Ascending aorta (tissue), 2 donors: ENCODE measurements around the gene ANKH. TPM values are rescaled to one million over a fixed set of nuclear protein-coding genes. Genes with fewer than 3 reads are reported as not detected.
"Not testable (repeated sequence)": the region's sequence is repeated elsewhere in the genome, so short reads cannot be mapped to it uniquely, and the experiment has no call there.

ENCODE experiments used
- DNase-seq, 2 donors: peaks; one replicate each; pipeline ENCODE4 v3.0.0-alpha.2; 2019; ENCODE audit warnings: low spot score in 2 of 2
- H3K27ac ChIP-seq, 2 donors: fragments of 200-600 bp; sonication (generic); one replicate each; pipeline ENCODE4 v1.5.1; 2016 to 2017; ENCODE audit warnings: mild to moderate bottlenecking in 1 of 2
- H3K27me3 ChIP-seq: fragments of 200-600 bp; sonication (generic); one replicate; pipeline ENCODE4 v1.5.1; 2017
- H3K36me3 ChIP-seq, 2 donors: fragments of 200-600 bp; sonication (generic); one replicate each; pipeline ENCODE4 v1.5.1; 2016
- H3K4me1 ChIP-seq, 2 donors: fragments of 200-600 bp; sonication (generic); one replicate each; pipeline ENCODE4 v1.5.1; 2016 to 2017; ENCODE audit warnings: mild to moderate bottlenecking in 1 of 2
- H3K4me3 ChIP-seq, 2 donors: fragments of 200-600 bp; sonication (generic); one replicate each; pipeline ENCODE4 v1.5.1; 2016 to 2017; ENCODE audit warnings: mild to moderate bottlenecking in 1 of 2
- H3K9me3 ChIP-seq, 2 donors: fragments of 200-600 bp; sonication (generic); one replicate each; pipeline ENCODE4 v1.5.1; 2016
- CTCF ChIP-seq, 3 experiments: fragments of 200-600 bp in 2 of 3; fragments of 450-650 bp in 1 of 3; sonication (generic) in 2 of 3; IDR thresholded peaks; one replicate each; pipeline ENCODE4 v1.5.1; 2016 to 2019; ENCODE audit warnings: antibody characterized with exemption in 3 of 3, mild to moderate bottlenecking in 1 of 3, moderate library complexity in 1 of 3
- intact Hi-C: fragments of 100-400 bp; cut with DNase I; formaldehyde crosslinking; loops from one replicate; pipeline ENCODE4 v1.15.1; 2023
- total RNA-seq: library from RNA; depleted of rRNA; stranded (reverse); fragments of >200 nt; gene quantifications from one replicate; pipeline ENCODE4 v1.1.0, GENCODE V29; 2016

Gene ANKH
- total RNA-seq, 1 donor from 2014 or later, result 388 TPM

- TF ChIP-seq CTCF (IDR thresholded peaks at IDR 0.05), result no peak
- no peak overlapping the region for H3K4me3 ChIP-seq
- H3K4me1 ChIP-seq, result no peaks in the 10 kb centered on the region
- intact Hi-C loops, result loop anchor here (5.0 kb wide), 1 partner anchor 60 kb away; no protein-coding TSS in a partner anchor
- H3K36me3 ChIP-seq, result no peaks in the 10 kb centered on the region
- H3K27me3 ChIP-seq, result no peaks in the 10 kb centered on the region
- H3K27ac ChIP-seq, result no peak overlapping the region
- H3K9me3 ChIP-seq, result no peaks in the 10 kb centered on the region
- no peak for DNase-seq
Measured at GRCh38 chr5:14881826-14882225, 10.2 kb upstream of the ANKH start.

GRCh38 chr5:14880688-14881087 is 9.1 kb upstream of the ANKH start:
- intact Hi-C loops, result loop anchor here (5.0 kb wide), 1 partner anchor 62 kb away; no protein-coding TSS in a partner anchor
- no peak overlapping the region for H3K27ac ChIP-seq
- H3K36me3 ChIP-seq, result no peaks in the 10 kb centered on the region
- no peaks in the 10 kb centered on the region for H3K9me3 ChIP-seq
- H3K4me3 ChIP-seq, result no peak overlapping the region
- DNase-seq, result no peak
- TF ChIP-seq CTCF (IDR thresholded peaks at IDR 0.05), result no peak
- H3K4me1 ChIP-seq, result no peaks in the 10 kb centered on the region
- no peaks in the 10 kb centered on the region for H3K27me3 ChIP-seq

GRCh38 chr5:14879937-14880589 is 8.5 kb upstream of the ANKH start:
- intact Hi-C loops, result loop anchor here (5.0 kb wide), 1 partner anchor 62 kb away; no protein-coding TSS in a partner anchor
- Histone ChIP-seq H3K36me3 (no peaks in the 10 kb centered on the region), H3K4me1 (no peaks in the 10 kb centered on the region), H3K4me3 (no peak overlapping the region), H3K27me3 (no peaks in the 10 kb centered on the region), H3K27ac (no peak overlapping the region), H3K9me3 (no peaks in the 10 kb centered on the region)
- no peak for TF ChIP-seq CTCF (IDR thresholded peaks at IDR 0.05)
- no peak for DNase-seq

- Histone ChIP-seq H3K36me3 (no peaks in the 10 kb centered on the region), H3K27ac (no peak overlapping the region), H3K27me3 (no peaks in the 10 kb centered on the region), H3K9me3 (no peaks in the 10 kb centered on the region), H3K4me3 (no peak overlapping the region), H3K4me1 (no peaks in the 10 kb centered on the region)
- no peak for DNase-seq
- no peak for TF ChIP-seq CTCF (IDR thresholded peaks at IDR 0.05)
- intact Hi-C loops, result no loop called here
Measured at GRCh38 chr5:14879393-14879792, 7.8 kb upstream of the ANKH start.

GRCh38 chr5:14878192-14878591 is 6.6 kb upstream of the ANKH start:
- H3K9me3 ChIP-seq, H3K27ac ChIP-seq, H3K4me3 ChIP-seq, H3K4me1 ChIP-seq, H3K36me3 ChIP-seq, DNase-seq, intact Hi-C loops, H3K27me3 ChIP-seq: not testable (repeated sequence)

- Histone ChIP-seq H3K4me3 (no peak overlapping the region), H3K27me3 (no peaks in the 10 kb centered on the region), H3K4me1 (no peaks in the 10 kb centered on the region), H3K9me3 (no peaks in the 10 kb centered on the region), H3K36me3 (no peaks in the 10 kb centered on the region), H3K27ac (no peak overlapping the region)
- intact Hi-C loops, result no loop called here
- no peak for DNase-seq
- TF ChIP-seq CTCF (IDR thresholded peaks at IDR 0.05), result no peak
Measured at GRCh38 chr5:14876095-14876494, 4.5 kb upstream of the ANKH start.
